ENCODE measurements around the gene SORBS1.

The SORBS1 gene

GRCh38 chr10:95276367-95277200 is 284.6 kb downstream of the SORBS1 start:
- Histone ChIP-seq H3K27ac (ENCODE audit: low read length) (no peak overlapping the region), H3K4me1 (ENCODE audit: control insufficient read depth, insufficient read depth, low read length) (peaks cover 2% of the 10 kb centered on the region; the same call in 1 of the 2 replicates), H3K4me3 (ENCODE audit: low read length) (no peak overlapping the region), H3K36me3 (ENCODE audit: control insufficient read depth, insufficient read depth, low read length) (no peaks in the 10 kb centered on the region), H3K27me3 (ENCODE audit: control insufficient read depth, insufficient read depth, low read length) (no peaks in the 10 kb centered on the region), H3K9me3 (ENCODE audit: control insufficient read depth, insufficient read depth, low read length) (no peaks in the 10 kb centered on the region)
- WGBS (ENCODE audit: insufficient coverage, insufficient read length): no CpG with 5 or more reads among the region's 8 CpGs
- no peak for DNase-seq (ENCODE audit: low read depth, low spot score)

- no CpG with 5 or more reads among the region's 1 CpG for WGBS (ENCODE audit: insufficient coverage, insufficient read length)
- H3K4me3 ChIP-seq (ENCODE audit: low read length): no peak overlapping the region
- no peaks in the 10 kb centered on the region for H3K27me3 ChIP-seq (ENCODE audit: control insufficient read depth, insufficient read depth, low read length)
- H3K9me3 ChIP-seq (ENCODE audit: control insufficient read depth, insufficient read depth, low read length): no peaks in the 10 kb centered on the region
- no peaks in the 10 kb centered on the region for H3K36me3 ChIP-seq (ENCODE audit: control insufficient read depth, insufficient read depth, low read length)
- DNase-seq (ENCODE audit: low read depth, low spot score): no peak
- H3K27ac ChIP-seq (ENCODE audit: low read length): no peak overlapping the region
- peaks cover 2% of the 10 kb centered on the region; the same call in 1 of the 2 replicates for H3K4me1 ChIP-seq (ENCODE audit: control insufficient read depth, insufficient read depth, low read length)
These were observed 285.3 kb downstream of the SORBS1 start for GRCh38 chr10:95275726-95276366.

GRCh38 chr10:95273393-95274312 is 287.5 kb downstream of the SORBS1 start:
- H3K4me1 ChIP-seq (ENCODE audit: control insufficient read depth, insufficient read depth, low read length): peaks cover 3% of the 10 kb centered on the region; the same call in 1 of the 2 replicates

GRCh38 chr10:95268438-95268837 is 292.7 kb downstream of the SORBS1 start:
- peaks cover 8% of the 10 kb centered on the region for H3K4me1 ChIP-seq (ENCODE audit: control insufficient read depth, insufficient read depth, low read length)
- H3K36me3 ChIP-seq (ENCODE audit: control insufficient read depth, insufficient read depth, low read length): peaks cover 9% of the 10 kb centered on the region; the same call in 1 of the 2 replicates
- no peak overlapping the region for H3K27ac ChIP-seq (ENCODE audit: low read length)
- DNase-seq (ENCODE audit: low read depth, low spot score): no peak
- no peaks in the 10 kb centered on the region for H3K27me3 ChIP-seq (ENCODE audit: control insufficient read depth, insufficient read depth, low read length)
- H3K9me3 ChIP-seq (ENCODE audit: control insufficient read depth, insufficient read depth, low read length): no peaks in the 10 kb centered on the region
- WGBS (ENCODE audit: insufficient coverage, insufficient read length): no CpG with 5 or more reads among the region's 12 CpGs
- no peak overlapping the region for H3K4me3 ChIP-seq (ENCODE audit: low read length)

More at GRCh38 chr10:95273393-95274312, 287.5 kb downstream of the SORBS1 start:
- Histone ChIP-seq H3K27ac (ENCODE audit: low read length) (no peak overlapping the region), H3K9me3 (ENCODE audit: control insufficient read depth, insufficient read depth, low read length) (no peaks in the 10 kb centered on the region), H3K4me3 (ENCODE audit: low read length) (no peak overlapping the region), H3K36me3 (ENCODE audit: control insufficient read depth, insufficient read depth, low read length) (peaks cover under 1% of the 10 kb centered on the region; the same call in 1 of the 2 replicates), H3K27me3 (ENCODE audit: control insufficient read depth, insufficient read depth, low read length) (no peaks in the 10 kb centered on the region)
- no peak for DNase-seq (ENCODE audit: low read depth, low spot score)
- WGBS (ENCODE audit: insufficient coverage, insufficient read length): no CpG with 5 or more reads among the region's 13 CpGs

- H3K4me1 ChIP-seq (ENCODE audit: control insufficient read depth, insufficient read depth, low read length): peaks cover 10% of the 10 kb centered on the region
These were observed 293.9 kb downstream of the SORBS1 start for GRCh38 chr10:95267251-95267650.

GRCh38 chr10:95266674-95267095 is 294.5 kb downstream of the SORBS1 start:
- H3K27ac ChIP-seq (ENCODE audit: low read length): no peak overlapping the region
- H3K9me3 ChIP-seq (ENCODE audit: control insufficient read depth, insufficient read depth, low read length): no peaks in the 10 kb centered on the region
- no peaks in the 10 kb centered on the region for H3K27me3 ChIP-seq (ENCODE audit: control insufficient read depth, insufficient read depth, low read length)
- H3K4me3 ChIP-seq (ENCODE audit: low read length): no peak overlapping the region
- H3K4me1 ChIP-seq (ENCODE audit: control insufficient read depth, insufficient read depth, low read length): peaks cover 10% of the 10 kb centered on the region
- no peak for DNase-seq (ENCODE audit: low read depth, low spot score)
- peaks cover 9% of the 10 kb centered on the region; the same call in 1 of the 2 replicates for H3K36me3 ChIP-seq (ENCODE audit: control insufficient read depth, insufficient read depth, low read length)
- WGBS (ENCODE audit: insufficient coverage, insufficient read length): no CpG with 5 or more reads among the region's 1 CpG

More at GRCh38 chr10:95267251-95267650, 293.9 kb downstream of the SORBS1 start:
- Histone ChIP-seq H3K4me3 (ENCODE audit: low read length) (no peak overlapping the region), H3K27me3 (ENCODE audit: control insufficient read depth, insufficient read depth, low read length) (no peaks in the 10 kb centered on the region), H3K27ac (ENCODE audit: low read length) (no peak overlapping the region), H3K9me3 (ENCODE audit: control insufficient read depth, insufficient read depth, low read length) (no peaks in the 10 kb centered on the region), H3K36me3 (ENCODE audit: control insufficient read depth, insufficient read depth, low read length) (peaks cover 9% of the 10 kb centered on the region; the same call in 1 of the 2 replicates)
- DNase-seq (ENCODE audit: low read depth, low spot score): no peak
- WGBS (ENCODE audit: insufficient coverage, insufficient read length): no CpG with 5 or more reads among the region's 3 CpGs

GRCh38 chr10:95265572-95265971 is 295.6 kb downstream of the SORBS1 start:
- Histone ChIP-seq H3K27me3 (ENCODE audit: control insufficient read depth, insufficient read depth, low read length) (no peaks in the 10 kb centered on the region), H3K4me1 (ENCODE audit: control insufficient read depth, insufficient read depth, low read length) (peaks cover 11% of the 10 kb centered on the region), H3K36me3 (ENCODE audit: control insufficient read depth, insufficient read depth, low read length) (peaks cover 11% of the 10 kb centered on the region; the same call in 1 of the 2 replicates), H3K9me3 (ENCODE audit: control insufficient read depth, insufficient read depth, low read length) (no peaks in the 10 kb centered on the region), H3K27ac (ENCODE audit: low read length) (no peak overlapping the region), H3K4me3 (ENCODE audit: low read length) (no peak overlapping the region)
- no CpG with 5 or more reads among the region's 8 CpGs for WGBS (ENCODE audit: insufficient coverage, insufficient read length)
- no peak for DNase-seq (ENCODE audit: low read depth, low spot score)

- H3K4me1 ChIP-seq (ENCODE audit: control insufficient read depth, insufficient read depth, low read length): peaks cover 11% of the 10 kb centered on the region
- DNase-seq (ENCODE audit: low read depth, low spot score): peak; percentile 45
- peaks cover 17% of the 10 kb centered on the region; the same call in 1 of the 2 replicates for H3K36me3 ChIP-seq (ENCODE audit: control insufficient read depth, insufficient read depth, low read length)
- no peak overlapping the region for H3K4me3 ChIP-seq (ENCODE audit: low read length)
- WGBS (ENCODE audit: insufficient coverage, insufficient read length): no CpG with 5 or more reads among the region's 6 CpGs
- no peaks in the 10 kb centered on the region for H3K9me3 ChIP-seq (ENCODE audit: control insufficient read depth, insufficient read depth, low read length)
- no peaks in the 10 kb centered on the region for H3K27me3 ChIP-seq (ENCODE audit: control insufficient read depth, insufficient read depth, low read length)
- peak overlapping the region; percentile 34 for H3K27ac ChIP-seq (ENCODE audit: low read length)
These were observed 296.7 kb downstream of the SORBS1 start for GRCh38 chr10:95264227-95265051.

GRCh38 chr10:95263864-95264226 is 297.3 kb downstream of the SORBS1 start:
- H3K4me1 ChIP-seq (ENCODE audit: control insufficient read depth, insufficient read depth, low read length): peaks cover 11% of the 10 kb centered on the region
- no CpG with 5 or more reads among the region's 7 CpGs for WGBS (ENCODE audit: insufficient coverage, insufficient read length)
- no peaks in the 10 kb centered on the region for H3K27me3 ChIP-seq (ENCODE audit: control insufficient read depth, insufficient read depth, low read length)
- H3K36me3 ChIP-seq (ENCODE audit: control insufficient read depth, insufficient read depth, low read length): peaks cover 20% of the 10 kb centered on the region; the same call in 1 of the 2 replicates
- peak overlapping the region; percentile 34 for H3K27ac ChIP-seq (ENCODE audit: low read length)
- no peak for DNase-seq (ENCODE audit: low read depth, low spot score)
- H3K4me3 ChIP-seq (ENCODE audit: low read length): no peak overlapping the region
- no peaks in the 10 kb centered on the region for H3K9me3 ChIP-seq (ENCODE audit: control insufficient read depth, insufficient read depth, low read length)
